CD4-positive, alpha-beta memory T cell (primary cell): ENCODE data around the gene PPP1CC. TPM values are rescaled to one million over a fixed set of nuclear protein-coding genes. Genes with fewer than 3 reads are reported as not detected.

Source experiments
- CTCF ChIA-PET: fragments of 350-600 bp; sonication (Branson Sonifier 250); formaldehyde crosslinking; loops from one replicate; lab custom pipeline; 2021; ENCODE audit warnings: inconsistent platforms; ENCODE audit not compliant: partially characterized antibody; lab: Charles Lee
- POLR2A ChIA-PET: fragments of 350-600 bp; sonication (Branson Sonifier 250); formaldehyde crosslinking; loops from one replicate; lab custom pipeline; 2021; ENCODE audit not compliant: partially characterized antibody; lab: Charles Lee
- DNase-seq, 5 donors: peaks; one replicate each; pipeline versions ENCODE4 v3.0.0 to v3.0.0-alpha.2; 2020 to 2022; ENCODE audit warnings: mixed read lengths in 1 of 5
- H3K27ac ChIP-seq: one replicate; pipeline ENCODE4 v1.7.0; 2013; ENCODE audit warnings: low read depth, low read length
- H3K27me3 ChIP-seq: 2 replicates; pipeline ENCODE4 v1.7.0; 2013; ENCODE audit warnings: mild to moderate bottlenecking, low read length, moderate library complexity; ENCODE audit not compliant: insufficient read depth
- H3K36me3 ChIP-seq: 2 replicates; pipeline ENCODE4 v1.7.0; 2013; ENCODE audit warnings: mild to moderate bottlenecking, low read length, moderate library complexity; ENCODE audit not compliant: insufficient read depth
- H3K4me1 ChIP-seq: 2 replicates; pipeline ENCODE4 v1.7.0; 2013; ENCODE audit warnings: mild to moderate bottlenecking, low read length, moderate library complexity; ENCODE audit not compliant: insufficient read depth
- H3K4me3 ChIP-seq, 2 donors: one replicate each; pipeline ENCODE4 v1.7.0; 2013; ENCODE audit warnings: low read length in 2 of 2, mild to moderate bottlenecking in 1 of 2
- H3K9me3 ChIP-seq, 2 donors: one replicate each; pipeline ENCODE4 v1.7.0; 2013; ENCODE audit warnings: low read length in 2 of 2, control low read depth in 1 of 2; ENCODE audit not compliant: control insufficient read depth in 1 of 2
- H3K27ac Mint-ChIP-seq, 7 donors: one replicate each; pipeline ENCODE4 v1.8.0; 2020 to 2021; ENCODE audit warnings: mixed read lengths in 7 of 7, mild to moderate bottlenecking in 6 of 7, inconsistent platforms in 3 of 7, moderate library complexity in 3 of 7
- H3K27me3 Mint-ChIP-seq, 2 donors: one replicate each; pipeline ENCODE4 v1.8.0; 2020 to 2021; ENCODE audit warnings: mixed read lengths in 2 of 2
- H3K36me3 Mint-ChIP-seq, 2 donors: one replicate each; pipeline ENCODE4 v1.8.0; 2020 to 2021; ENCODE audit warnings: mixed read lengths in 2 of 2, inconsistent platforms in 1 of 2, mild to moderate bottlenecking in 1 of 2
- H3K4me1 Mint-ChIP-seq, 4 donors: one replicate each; pipeline ENCODE4 v1.8.0; 2020 to 2021; ENCODE audit warnings: mixed read lengths in 4 of 4, mild to moderate bottlenecking in 1 of 4
- H3K4me3 Mint-ChIP-seq, 8 donors: one replicate each; pipeline ENCODE4 v1.8.0; 2020 to 2021; ENCODE audit warnings: mixed read lengths in 8 of 8, mild to moderate bottlenecking in 7 of 8, moderate library complexity in 6 of 8, inconsistent platforms in 3 of 8
- H3K9me3 Mint-ChIP-seq, 8 donors: one replicate each; pipeline ENCODE4 v1.8.0; 2020 to 2021; ENCODE audit warnings: mixed read lengths in 8 of 8, mild to moderate bottlenecking in 5 of 8, inconsistent platforms in 3 of 8, moderate library complexity in 1 of 8
- intact Hi-C: fragments of 100-400 bp; cut with micrococcal nuclease; formaldehyde crosslinking; loops from one replicate; pipeline ENCODE4 v1.15.1; 2023
- polyA plus RNA-seq, 2 donors: library from polyadenylated mRNA; unstranded; fragments of 300-500 nt; fragmentation: Illumina TruSeq; gene quantifications; one replicate each; pipeline ENCODE4 v1.2.3, GENCODE V29; 2021
- total RNA-seq, 2 experiments: library from RNA; stranded (reverse); gene quantifications; one replicate each; pipeline ENCODE4 v1.2.3, GENCODE V29; 2021

Gene PPP1CC
- 100 to 1,000 TPM; 147 to 168 TPM for total RNA-seq
- 100 to 1,000 TPM; 140 to 216 TPM for polyA plus RNA-seq

DNA sequence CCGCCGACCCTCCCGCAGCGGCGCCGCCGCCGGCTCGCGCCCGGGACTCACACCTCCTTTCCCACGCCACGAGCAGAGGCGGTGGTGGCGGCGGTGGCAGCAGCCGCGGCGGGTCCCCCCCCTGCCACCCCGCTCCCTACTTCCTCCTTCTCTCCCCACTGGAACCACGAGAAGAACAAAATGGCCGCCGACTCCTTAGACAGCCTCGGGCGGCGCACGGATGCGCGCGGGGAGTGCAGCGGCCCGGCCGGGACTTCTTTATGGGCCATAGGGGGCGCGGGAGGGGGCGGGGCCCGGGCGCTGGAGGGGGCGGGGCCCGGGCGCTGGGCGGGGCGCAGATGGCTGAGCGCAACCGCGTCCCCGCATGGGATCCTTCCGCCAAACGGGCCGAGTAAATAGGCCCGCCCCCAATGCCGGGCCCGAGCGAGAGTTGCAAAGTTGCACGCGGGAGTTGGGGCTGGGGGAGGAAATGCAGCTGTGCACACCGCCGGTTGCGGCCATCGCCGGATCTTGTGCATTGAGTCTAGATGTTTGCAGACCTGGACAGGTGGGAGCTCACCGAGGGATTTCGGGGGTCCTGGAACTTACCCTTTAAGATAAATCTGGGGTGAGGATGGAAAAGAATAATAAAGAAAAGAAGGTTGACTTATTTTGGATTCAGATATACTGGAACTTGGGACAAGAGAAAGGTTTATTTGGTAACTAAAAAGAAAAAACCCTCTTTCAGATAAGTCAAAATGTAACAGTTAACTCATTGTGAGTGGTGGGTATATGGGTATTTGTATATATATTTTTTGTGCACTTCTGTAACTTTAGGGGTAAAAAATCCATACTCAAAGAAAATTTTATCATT lies at the start of gene PPP1CC:
TSS of gene PPP1CC (minus strand) at position 174 of the 853 bp plus-strand sequence. CDS start 184 bp downstream, outside the sequence.
- Histone ChIP-seq H3K4me1 (peaks cover 32% of the 10 kb centered on the region), H3K27ac (peak within 1 kb of the TSS; percentile 59), H3K36me3 (no peaks in the 10 kb centered on the region), H3K27me3 (no peaks in the 10 kb centered on the region), H3K4me3 (peak within 1 kb of the TSS; percentile 66 to 69), H3K9me3 (no peaks in the 10 kb centered on the region)
- H3K4me3 Mint-ChIP-seq, result peak within 1 kb of the TSS; percentile 96 to 100 (median 100)
- ChIA-PET POLR2A (interaction anchor here (0.6 to 3.6 kb wide), 11 partner anchors 12 to 341 kb away, joined by 3 to 13 read pairs (median 4); partner anchors contain the start of genes ARPC3, FAM216A, GPN3 and RAD9B), CTCF (interaction anchor here (1.2 kb wide), 1 partner anchor 30 kb away, joined by 4 read pairs; no protein-coding TSS in a partner anchor)
- no peaks in the 10 kb centered on the region for H3K27me3 Mint-ChIP-seq
- peaks cover 2 to 22% of the 10 kb centered on the region in 2 donors for H3K36me3 Mint-ChIP-seq
- intact Hi-C loops, result loop anchor here (1.0 to 5.0 kb wide), 5 partner anchors 83 to 461 kb away; partner anchors contain the start of genes ANAPC7, ATP2A2, FAM216A and GPN3
- peak; percentile 91 to 95 (median 92) for DNase-seq
- H3K27ac Mint-ChIP-seq, result peak within 1 kb of the TSS; percentile 96 to 99 (median 98)
- peaks cover 26 to 65% (median 41%) of the 10 kb centered on the region in 4 donors for H3K4me1 Mint-ChIP-seq
- H3K9me3 Mint-ChIP-seq, result peaks cover 0 to 3% (median 0%) of the 10 kb centered on the region in 8 donors

- Mint-ChIP-seq H3K4me1 (no peaks in the 10 kb centered on the region), H3K27me3 (no peaks in the 10 kb centered on the region), H3K27ac (no peak overlapping the region), H3K9me3 (no peaks in the 10 kb centered on the region), H3K36me3 (no peaks in the 10 kb centered on the region), H3K4me3 (no peak overlapping the region)
- intact Hi-C loops, result no loop called here
- Histone ChIP-seq H3K27me3 (no peaks in the 10 kb centered on the region), H3K4me1 (no peaks in the 10 kb centered on the region), H3K9me3 (no peaks in the 10 kb centered on the region), H3K36me3 (no peaks in the 10 kb centered on the region), H3K4me3 (no peak overlapping the region), H3K27ac (no peak overlapping the region)
- ChIA-PET POLR2A (no interaction called here), CTCF (no interaction called here)
- no peak for DNase-seq
Observed at GRCh38 chr12:110791589-110791988, 48.9 kb upstream of the PPP1CC start.

DNA sequence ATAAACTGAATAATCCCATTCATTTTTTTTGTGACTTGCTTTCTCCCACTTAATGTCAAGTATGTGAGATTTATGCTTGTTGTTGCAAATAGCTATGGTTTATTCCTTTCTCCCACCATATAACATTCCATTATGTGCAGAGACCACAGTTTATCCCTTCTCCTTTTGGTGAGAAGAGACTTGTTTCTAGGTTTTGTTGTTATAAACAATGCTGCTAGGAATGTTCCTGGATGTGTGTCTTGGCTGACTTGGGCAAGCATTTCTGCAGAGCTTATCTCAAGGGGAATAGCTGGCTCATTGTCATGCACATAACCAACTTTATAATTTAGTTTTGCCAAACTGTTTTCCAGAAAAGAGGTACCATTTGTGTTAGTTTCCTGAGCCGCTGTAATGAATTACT lies 47.6 kb upstream of the PPP1CC start:
- H3K4me1 ChIP-seq, result no peaks in the 10 kb centered on the region
- no peaks in the 10 kb centered on the region for H3K36me3 Mint-ChIP-seq
- ChIA-PET CTCF (interaction anchor here (0.9 kb wide), 1 partner anchor 16 kb away, joined by 4 read pairs; no protein-coding TSS in a partner anchor), POLR2A (interaction anchor here (0.8 kb wide), 1 partner anchor 130 kb away, joined by 3 read pairs; no protein-coding TSS in a partner anchor)
- H3K9me3 ChIP-seq, result no peaks in the 10 kb centered on the region
- intact Hi-C loops, result no loop called here
- no peaks in the 10 kb centered on the region for H3K36me3 ChIP-seq
- no peaks in the 10 kb centered on the region for H3K9me3 Mint-ChIP-seq
- peak overlapping the region in 1 of 7 donors; percentile 1 for H3K27ac Mint-ChIP-seq
- no peaks in the 10 kb centered on the region for H3K27me3 Mint-ChIP-seq
- H3K27me3 ChIP-seq, result no peaks in the 10 kb centered on the region
- H3K27ac ChIP-seq, result no peak overlapping the region
- no peak overlapping the region for H3K4me3 Mint-ChIP-seq
- no peak for DNase-seq
- no peak overlapping the region for H3K4me3 ChIP-seq
- no peaks in the 10 kb centered on the region for H3K4me1 Mint-ChIP-seq

- DNase-seq, result no peak
- no peak overlapping the region for H3K27ac Mint-ChIP-seq
Observed at GRCh38 chr12:110786012-110786411, 43.3 kb upstream of the PPP1CC start.

DNA sequence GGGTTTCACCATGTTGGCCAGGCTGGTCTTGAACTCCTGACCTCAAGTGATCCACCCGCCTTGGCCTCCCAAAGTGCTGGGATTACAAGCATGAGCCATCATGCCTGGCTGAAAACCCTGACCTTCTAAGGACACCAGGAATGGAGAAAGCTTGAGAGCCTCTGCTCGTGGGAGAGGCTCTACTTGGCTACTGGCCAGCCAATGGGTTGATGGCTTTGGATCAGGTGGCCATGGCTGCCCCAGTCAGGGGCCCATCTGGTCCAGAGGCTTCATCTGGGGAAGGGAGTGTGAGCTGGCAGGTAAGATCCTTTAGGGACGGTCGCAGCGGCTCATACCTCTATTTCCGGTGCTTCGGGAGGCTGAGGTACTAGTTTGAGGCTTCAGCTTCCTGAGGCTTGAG lies 42.5 kb upstream of the PPP1CC start:
- Histone ChIP-seq H3K4me3 (no peak overlapping the region), H3K27me3 (no peaks in the 10 kb centered on the region), H3K36me3 (no peaks in the 10 kb centered on the region), H3K4me1 (peaks cover 14% of the 10 kb centered on the region), H3K9me3 (no peaks in the 10 kb centered on the region), H3K27ac (no peak overlapping the region)
- Mint-ChIP-seq H3K27me3 (no peaks in the 10 kb centered on the region), H3K4me1 (peaks cover 6 to 21% (median 12%) of the 10 kb centered on the region in 4 donors), H3K27ac (no peak overlapping the region), H3K9me3 (no peaks in the 10 kb centered on the region), H3K36me3 (no peaks in the 10 kb centered on the region), H3K4me3 (no peak overlapping the region)
- DNase-seq, result no peak
- intact Hi-C loops, result no loop called here
- CTCF ChIA-PET, result interaction anchor here (0.6 to 1.2 kb wide), 3 partner anchors 16 to 543 kb away, joined by 3 to 4 read pairs (median 3); no protein-coding TSS in a partner anchor
- POLR2A ChIA-PET, result no interaction called here

More at GRCh38 chr12:110786012-110786411, 43.3 kb upstream of the PPP1CC start:
- Histone ChIP-seq H3K9me3 (no peaks in the 10 kb centered on the region), H3K27ac (no peak overlapping the region), H3K27me3 (no peaks in the 10 kb centered on the region), H3K4me3 (no peak overlapping the region), H3K36me3 (no peaks in the 10 kb centered on the region), H3K4me1 (peaks cover 7% of the 10 kb centered on the region)
- intact Hi-C loops, result no loop called here
- ChIA-PET CTCF (interaction anchor here (1.2 kb wide), 1 partner anchor 17 kb away, joined by 4 read pairs; no protein-coding TSS in a partner anchor), POLR2A (no interaction called here)
- Mint-ChIP-seq H3K4me3 (no peak overlapping the region), H3K27me3 (no peaks in the 10 kb centered on the region), H3K36me3 (no peaks in the 10 kb centered on the region), H3K4me1 (peaks cover 0 to 15% (median 7%) of the 10 kb centered on the region in 4 donors), H3K9me3 (no peaks in the 10 kb centered on the region)

DNA sequence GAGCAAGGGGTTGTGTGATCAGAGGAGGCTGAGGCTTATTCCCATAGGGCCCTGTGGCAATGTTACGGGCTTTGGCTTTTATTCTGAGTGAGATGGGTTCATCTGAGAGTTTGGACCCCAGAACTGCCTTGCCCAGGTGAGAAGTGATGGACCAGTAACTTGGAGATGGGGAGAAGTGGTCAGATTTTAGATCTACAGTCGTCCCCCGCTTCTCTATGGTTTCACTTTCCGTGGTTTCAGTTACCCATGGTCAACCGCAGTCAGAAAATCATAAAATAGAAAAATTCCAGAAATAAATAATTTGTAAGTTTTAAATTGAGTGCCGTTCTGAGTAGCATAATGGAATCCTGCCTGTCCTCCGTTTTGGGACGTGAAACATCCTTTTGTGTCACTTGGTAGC lies 40.2 kb upstream of the PPP1CC start:
- DNase-seq, result no peak
- Histone ChIP-seq H3K36me3 (no peaks in the 10 kb centered on the region), H3K9me3 (no peaks in the 10 kb centered on the region), H3K27ac (no peak overlapping the region), H3K4me3 (no peak overlapping the region), H3K27me3 (no peaks in the 10 kb centered on the region), H3K4me1 (peaks cover 35% of the 10 kb centered on the region)
- ChIA-PET POLR2A (no interaction called here), CTCF (no interaction called here)
- no peak overlapping the region for H3K4me3 Mint-ChIP-seq
- intact Hi-C loops, result no loop called here
- H3K36me3 Mint-ChIP-seq, result no peaks in the 10 kb centered on the region
- H3K9me3 Mint-ChIP-seq, result no peaks in the 10 kb centered on the region
- H3K27ac Mint-ChIP-seq, result peak overlapping the region in 4 of 7 donors; percentile 29 to 74 (median 42)
- peaks cover 23 to 44% (median 27%) of the 10 kb centered on the region in 4 donors for H3K4me1 Mint-ChIP-seq
- no peaks in the 10 kb centered on the region for H3K27me3 Mint-ChIP-seq

GRCh38 chr12:110782094-110782493 lies 39.4 kb upstream of the PPP1CC start:
- Histone ChIP-seq H3K36me3 (no peaks in the 10 kb centered on the region), H3K4me1 (peaks cover 37% of the 10 kb centered on the region), H3K4me3 (no peak overlapping the region), H3K27me3 (no peaks in the 10 kb centered on the region), H3K9me3 (no peaks in the 10 kb centered on the region), H3K27ac (no peak overlapping the region)
- ChIA-PET CTCF (interaction anchor here (1.0 to 1.6 kb wide), 2 partner anchors 10 to 44 kb away, joined by 3 to 4 read pairs; no protein-coding TSS in a partner anchor), POLR2A (no interaction called here)
- peak overlapping the region in 1 of 8 donors; percentile 16 for H3K4me3 Mint-ChIP-seq
- H3K36me3 Mint-ChIP-seq, result no peaks in the 10 kb centered on the region
- no peaks in the 10 kb centered on the region for H3K27me3 Mint-ChIP-seq
- H3K9me3 Mint-ChIP-seq, result no peaks in the 10 kb centered on the region
- DNase-seq, result no peak
- H3K27ac Mint-ChIP-seq, result peak overlapping the region in 2 of 7 donors; percentile 32 to 48
- peaks cover 23 to 44% (median 30%) of the 10 kb centered on the region in 4 donors for H3K4me1 Mint-ChIP-seq
- intact Hi-C loops, result no loop called here
